Esophagus muscularis mucosa (tissue), 4 donors: Measurements from ENCODE around the gene MESP2. TPM values are rescaled to one million over a fixed set of nuclear protein-coding genes. Genes with fewer than 3 reads are reported as not detected.
"Not testable (repeated sequence)": the region's sequence is repeated elsewhere in the genome, so short reads cannot be mapped to it uniquely, and the experiment has no call there.

Experiments
- DNase-seq: peaks from one replicate; pipeline ENCODE4 v3.0.0-alpha.2; 2017; ENCODE audit errors: extremely low spot score
- H3K27ac ChIP-seq, 4 donors: fragments of 200-600 bp; sonication (generic); replicated peaks in 1 of 4; 1 replicate in 3 of 4; 2 replicates in 1 of 4; pipeline ENCODE4 v1.5.1; 2016 to 2019; ENCODE audit warnings: mild to moderate bottlenecking in 1 of 4
- H3K27me3 ChIP-seq, 4 donors: fragments of 200-600 bp; sonication (generic); one replicate each; pipeline versions ENCODE4 v1.5.1 to v1.6.0; 2016 to 2019
- H3K36me3 ChIP-seq, 4 donors: fragments of 200-600 bp; sonication (generic); one replicate each; pipeline ENCODE4 v1.5.1; 2016 to 2019
- H3K4me1 ChIP-seq, 4 donors: fragments of 200-600 bp; sonication (generic); one replicate each; pipeline ENCODE4 v1.5.1; 2016 to 2019
- H3K4me3 ChIP-seq, 4 donors: fragments of 200-600 bp; sonication (generic); 1 replicate in 2 of 4; 2 replicates in 2 of 4; pipeline ENCODE4 v1.5.1; 2016 to 2019; ENCODE audit warnings: mild to moderate bottlenecking in 4 of 4, moderate library complexity in 1 of 4
- H3K9me3 ChIP-seq, 4 donors: fragments of 200-600 bp; sonication (generic); 1 replicate in 3 of 4; 2 replicates in 1 of 4; pipeline ENCODE4 v1.5.1; 2016 to 2019
- EP300 ChIP-seq: sonication (generic); formaldehyde crosslinking; IDR thresholded peaks from one replicate; pipeline ENCODE4 v1.6.1; 2017; ENCODE audit warnings: antibody characterized with exemption
- POLR2A ChIP-seq: fragments of 450-650 bp; IDR thresholded peaks from one replicate; pipeline ENCODE4 v1.6.1; 2017; ENCODE audit warnings: antibody characterized with exemption, moderate library complexity, mild to moderate bottlenecking, low read depth
- POLR2AphosphoS5 ChIP-seq, 2 donors: sonication (generic); formaldehyde crosslinking; IDR thresholded peaks; one replicate each; pipeline ENCODE4 v1.6.1; 2017; ENCODE audit warnings: antibody characterized with exemption in 2 of 2
- WGBS: methylation state at CpG from one replicate; pipeline ENCODE4 v1.1.5; 2018; 5-methylcytosine and 5-hydroxymethylcytosine counted together
- intact Hi-C: fragments of 100-400 bp; cut with DNase I; formaldehyde crosslinking; loops from one replicate; pipeline ENCODE4 v1.15.1; 2023
- total RNA-seq, 4 donors: library from RNA; depleted of rRNA; stranded (reverse); fragments of >200 nt; gene quantifications; one replicate each; pipeline versions ENCODE4 v1.1.0 to v1.2.1, GENCODE V29; 2016
- TF ChIP-seq, protein P1 (sequence below), 3 experiments: fragments of 200-600 bp in 2 of 3; fragments of 450-650 bp in 1 of 3; sonication (generic) in 2 of 3; IDR thresholded peaks; one replicate each; pipeline ENCODE4 v1.5.1; 2017 to 2019; ENCODE audit warnings: antibody characterized with exemption in 3 of 3, mild to moderate bottlenecking in 2 of 3, moderate library complexity in 1 of 3

MESP2 gene
- total RNA-seq, 4 donors from 2014 or later, result not detected

DNA sequence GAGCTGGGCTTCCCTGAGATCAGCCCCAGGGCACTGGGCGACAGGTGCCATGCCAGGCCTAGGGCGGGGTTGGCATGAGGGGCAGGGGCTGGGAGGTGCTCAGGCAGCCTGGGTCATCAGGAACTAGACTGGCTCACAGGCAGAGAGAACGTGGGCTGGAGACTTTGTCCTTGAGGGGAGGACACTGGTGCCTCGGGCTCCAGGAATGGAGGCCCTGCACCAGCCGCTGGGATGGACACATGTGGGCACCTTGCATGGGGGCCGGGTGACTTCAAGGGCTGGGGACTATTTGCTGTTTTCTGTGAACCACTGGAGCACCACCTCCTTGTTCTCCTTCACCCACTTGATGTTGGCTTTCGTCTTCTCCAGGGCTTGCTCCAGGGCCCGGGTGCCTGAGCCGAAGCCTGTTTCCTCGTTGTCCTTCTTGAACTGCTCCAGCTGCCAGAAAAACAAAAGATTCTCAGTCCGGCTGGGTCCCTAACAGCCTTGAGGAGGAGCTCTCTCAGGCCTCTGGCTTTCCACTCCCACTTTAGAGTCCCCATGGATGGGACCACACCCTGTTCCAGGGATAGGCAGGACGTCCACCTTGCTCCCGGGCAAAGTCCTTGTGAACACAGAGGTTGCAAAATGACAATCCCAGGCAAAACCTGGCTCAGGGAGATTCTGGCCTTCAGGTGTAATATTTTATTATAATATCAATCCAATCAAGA, 9.1 kb downstream of the MESP2 start:
- no peak for DNase-seq
- Histone ChIP-seq H3K9me3 (peaks cover 0 to 14% (median 5%) of the 10 kb centered on the region in 4 donors), H3K27ac (no peak overlapping the region), H3K4me1 (no peaks in the 10 kb centered on the region), H3K4me3 (no peak overlapping the region), H3K27me3 (no peaks in the 10 kb centered on the region), H3K36me3 (no peaks in the 10 kb centered on the region)
- 80% methylated on average over 10 of the region's 13 CpGs for WGBS
- TF ChIP-seq POLR2AphosphoS5 (IDR thresholded peaks at IDR 0.05), result no peak
- no peak for TF ChIP-seq EP300
- no peak for TF ChIP-seq POLR2A
- TF ChIP-seq, protein P1, sequence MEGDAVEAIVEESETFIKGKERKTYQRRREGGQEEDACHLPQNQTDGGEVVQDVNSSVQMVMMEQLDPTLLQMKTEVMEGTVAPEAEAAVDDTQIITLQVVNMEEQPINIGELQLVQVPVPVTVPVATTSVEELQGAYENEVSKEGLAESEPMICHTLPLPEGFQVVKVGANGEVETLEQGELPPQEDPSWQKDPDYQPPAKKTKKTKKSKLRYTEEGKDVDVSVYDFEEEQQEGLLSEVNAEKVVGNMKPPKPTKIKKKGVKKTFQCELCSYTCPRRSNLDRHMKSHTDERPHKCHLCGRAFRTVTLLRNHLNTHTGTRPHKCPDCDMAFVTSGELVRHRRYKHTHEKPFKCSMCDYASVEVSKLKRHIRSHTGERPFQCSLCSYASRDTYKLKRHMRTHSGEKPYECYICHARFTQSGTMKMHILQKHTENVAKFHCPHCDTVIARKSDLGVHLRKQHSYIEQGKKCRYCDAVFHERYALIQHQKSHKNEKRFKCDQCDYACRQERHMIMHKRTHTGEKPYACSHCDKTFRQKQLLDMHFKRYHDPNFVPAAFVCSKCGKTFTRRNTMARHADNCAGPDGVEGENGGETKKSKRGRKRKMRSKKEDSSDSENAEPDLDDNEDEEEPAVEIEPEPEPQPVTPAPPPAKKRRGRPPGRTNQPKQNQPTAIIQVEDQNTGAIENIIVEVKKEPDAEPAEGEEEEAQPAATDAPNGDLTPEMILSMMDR (IDR thresholded peaks at IDR 0.05), result no peak
- intact Hi-C loops, result no loop called here

DNA sequence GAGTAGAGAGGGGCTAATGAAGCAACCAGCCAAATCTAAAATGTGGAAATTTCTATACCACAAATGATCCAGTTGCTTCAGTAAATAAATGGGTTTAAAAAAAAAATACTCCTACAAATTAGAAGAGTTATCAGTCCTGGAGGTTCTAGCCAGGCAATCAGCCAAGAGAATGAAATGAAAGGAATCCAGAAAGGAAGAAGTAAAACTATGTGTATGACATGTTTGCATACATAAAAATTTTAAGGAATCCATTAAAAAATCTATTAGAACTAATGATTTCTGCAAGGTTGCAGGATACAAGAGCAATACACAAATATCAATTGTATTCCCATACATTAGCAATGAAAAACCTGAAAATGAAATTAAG, 9.6 kb downstream of the MESP2 start:
- no peak for TF ChIP-seq EP300
- TF ChIP-seq, protein P1 (IDR thresholded peaks at IDR 0.05), result no peak
- no peak for TF ChIP-seq POLR2A
- no peak for TF ChIP-seq POLR2AphosphoS5 (IDR thresholded peaks at IDR 0.05)
- Histone ChIP-seq H3K36me3 (no peaks in the 10 kb centered on the region), H3K4me1 (no peaks in the 10 kb centered on the region), H3K27ac (no peak overlapping the region), H3K27me3 (no peaks in the 10 kb centered on the region), H3K9me3 (peaks cover 0 to 14% (median 5%) of the 10 kb centered on the region in 4 donors), H3K4me3 (no peak overlapping the region)
- DNase-seq, result no peak
- intact Hi-C loops, result no loop called here

DNA sequence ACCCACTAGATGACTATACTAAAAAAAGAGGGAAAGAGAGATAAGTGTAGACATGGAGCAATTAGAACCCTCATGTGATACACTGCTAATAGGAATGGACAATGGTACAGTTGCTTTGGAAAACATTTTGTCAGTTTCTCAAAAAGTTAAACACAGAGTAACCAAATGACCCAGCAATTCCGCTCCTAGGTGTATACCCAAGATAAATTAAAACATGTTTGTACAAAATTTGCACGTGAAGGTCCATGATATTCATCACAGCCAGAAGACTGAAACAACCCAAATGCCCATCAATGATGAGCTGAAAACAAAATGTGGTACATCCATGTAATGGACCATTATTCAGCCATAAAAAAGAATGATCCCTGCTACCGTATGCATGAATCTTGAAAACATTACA, 11.8 kb downstream of the MESP2 start:
- intact Hi-C loops, result no loop called here
- H3K4me3 ChIP-seq, result no peak overlapping the region
- 98% methylated on average over 3 of the region's 3 CpGs for WGBS
- H3K27ac ChIP-seq, result no peak overlapping the region
- no peaks in the 10 kb centered on the region for H3K27me3 ChIP-seq
- H3K4me1 ChIP-seq, result no peaks in the 10 kb centered on the region
- H3K36me3 ChIP-seq, result no peaks in the 10 kb centered on the region
- H3K9me3 ChIP-seq, result peaks cover 0 to 14% (median 5%) of the 10 kb centered on the region in 4 donors
- no peak for DNase-seq
- TF ChIP-seq POLR2AphosphoS5 (IDR thresholded peaks at IDR 0.05), result no peak
- no peak for TF ChIP-seq EP300
- TF ChIP-seq POLR2A, result no peak
- TF ChIP-seq, protein P1 (IDR thresholded peaks at IDR 0.05), result no peak

- H3K4me1 ChIP-seq, DNase-seq, H3K36me3 ChIP-seq, H3K27me3 ChIP-seq, H3K27ac ChIP-seq, intact Hi-C loops, H3K4me3 ChIP-seq: not testable (repeated sequence)
- WGBS, result 97% methylated on average over 4 of the region's 4 CpGs
- peaks cover 0 to 14% (median 5%) of the 10 kb centered on the region in 4 donors for H3K9me3 ChIP-seq
Observed at GRCh38 chr15:89788585-89788984, 12.5 kb downstream of the MESP2 start.

GRCh38 chr15:89790206-89790605, 14.1 kb downstream of the MESP2 start:
- no peak for TF ChIP-seq EP300
- no peak for TF ChIP-seq POLR2A
- no peak for TF ChIP-seq POLR2AphosphoS5 (IDR thresholded peaks at IDR 0.05)
- TF ChIP-seq, protein P1 (IDR thresholded peaks at IDR 0.05), result no peak
- Histone ChIP-seq H3K27ac (no peak overlapping the region), H3K4me3 (no peak overlapping the region), H3K27me3 (no peaks in the 10 kb centered on the region), H3K36me3 (no peaks in the 10 kb centered on the region), H3K9me3 (peaks cover 0 to 14% (median 5%) of the 10 kb centered on the region in 4 donors), H3K4me1 (peaks cover 0 to 2% (median 0%) of the 10 kb centered on the region in 4 donors)
- intact Hi-C loops, result no loop called here
- no peak for DNase-seq
- 79% methylated on average over 10 of the region's 10 CpGs for WGBS
